HFF-Myc (cell line): ENCODE data around the gene PTGFR.
A peak's percentile ranks its signal among the peaks of the same experiment; 100 is the strongest.

Source experiments
- DNase-seq: peaks from one replicate; pipeline ENCODE4 v3.0.0-alpha.2; 2011; ENCODE audit warnings: low read depth; ENCODE audit errors: extremely low read depth
- H3K4me3 ChIP-seq: replicated peaks from 2 replicates; pipeline ENCODE4 v1.5.1; 2011; ENCODE audit warnings: low read depth, mild to moderate bottlenecking, control low read depth, low read length
- TF ChIP-seq, protein P1 (sequence below): IDR thresholded peaks from 2 replicates; pipeline ENCODE4 v1.5.1; 2012; ENCODE audit warnings: mild to moderate bottlenecking, low read depth, low read length, control low read depth; ENCODE audit errors: missing control alignments

The PTGFR gene

DNA sequence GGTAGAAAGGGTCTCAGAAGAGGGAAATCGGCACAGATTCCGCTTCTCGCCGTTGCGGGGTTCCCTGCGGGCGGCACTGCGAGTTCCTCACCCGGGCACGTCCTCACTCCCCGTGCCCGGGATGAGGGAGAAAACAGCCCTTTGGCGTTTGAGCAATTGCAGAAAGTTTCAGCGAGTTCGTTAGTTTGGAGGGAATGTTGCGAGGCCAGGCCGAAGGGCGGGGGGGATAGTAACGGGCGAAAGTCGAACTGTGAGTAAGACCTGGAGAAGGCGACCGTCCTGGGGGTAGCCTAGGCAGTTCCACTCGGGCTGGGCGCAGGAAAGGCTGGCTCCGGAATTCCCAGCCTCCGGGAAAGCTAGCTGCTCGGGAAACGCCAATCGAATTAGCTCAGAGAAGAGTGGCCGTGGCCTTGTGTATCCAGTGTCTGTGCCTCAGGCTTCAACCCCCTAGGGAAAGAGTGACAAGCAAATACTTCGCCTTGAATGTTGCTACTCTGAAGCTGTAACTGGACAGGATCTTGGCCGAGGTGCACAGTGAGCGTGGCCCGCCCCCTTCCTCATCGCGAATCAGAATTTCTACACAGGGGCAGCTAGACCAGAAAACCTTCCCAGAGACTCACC lies 787 bp downstream of the PTGFR start:
- TF ChIP-seq, protein P1, sequence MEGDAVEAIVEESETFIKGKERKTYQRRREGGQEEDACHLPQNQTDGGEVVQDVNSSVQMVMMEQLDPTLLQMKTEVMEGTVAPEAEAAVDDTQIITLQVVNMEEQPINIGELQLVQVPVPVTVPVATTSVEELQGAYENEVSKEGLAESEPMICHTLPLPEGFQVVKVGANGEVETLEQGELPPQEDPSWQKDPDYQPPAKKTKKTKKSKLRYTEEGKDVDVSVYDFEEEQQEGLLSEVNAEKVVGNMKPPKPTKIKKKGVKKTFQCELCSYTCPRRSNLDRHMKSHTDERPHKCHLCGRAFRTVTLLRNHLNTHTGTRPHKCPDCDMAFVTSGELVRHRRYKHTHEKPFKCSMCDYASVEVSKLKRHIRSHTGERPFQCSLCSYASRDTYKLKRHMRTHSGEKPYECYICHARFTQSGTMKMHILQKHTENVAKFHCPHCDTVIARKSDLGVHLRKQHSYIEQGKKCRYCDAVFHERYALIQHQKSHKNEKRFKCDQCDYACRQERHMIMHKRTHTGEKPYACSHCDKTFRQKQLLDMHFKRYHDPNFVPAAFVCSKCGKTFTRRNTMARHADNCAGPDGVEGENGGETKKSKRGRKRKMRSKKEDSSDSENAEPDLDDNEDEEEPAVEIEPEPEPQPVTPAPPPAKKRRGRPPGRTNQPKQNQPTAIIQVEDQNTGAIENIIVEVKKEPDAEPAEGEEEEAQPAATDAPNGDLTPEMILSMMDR: no peak
- no peak for DNase-seq
- H3K4me3 ChIP-seq: peak overlapping the region; percentile 63

DNA sequence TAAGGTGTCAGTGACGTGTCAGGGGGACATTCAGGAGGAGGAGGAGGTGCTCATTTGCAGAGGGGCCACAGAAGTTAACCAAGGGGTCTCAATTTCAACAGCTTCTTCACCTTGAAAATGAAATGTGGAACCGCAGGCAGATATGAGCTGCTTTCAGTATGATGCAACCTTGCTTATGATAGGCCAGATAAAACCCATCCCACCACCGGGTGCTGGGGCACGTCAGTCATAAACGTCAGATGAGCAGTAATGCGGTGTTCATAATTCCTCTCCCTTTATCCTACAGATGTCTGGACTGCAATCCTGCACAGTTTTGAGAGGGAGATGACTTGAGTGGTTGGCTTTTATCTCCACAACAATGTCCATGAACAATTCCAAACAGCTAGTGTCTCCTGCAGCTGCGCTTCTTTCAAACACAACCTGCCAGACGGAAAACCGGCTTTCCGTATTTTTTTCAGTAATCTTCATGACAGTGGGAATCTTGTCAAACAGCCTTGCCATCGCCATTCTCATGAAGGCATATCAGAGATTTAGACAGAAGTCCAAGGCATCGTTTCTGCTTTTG lies 1.7 kb downstream of the PTGFR start:
- no peak overlapping the region for H3K4me3 ChIP-seq
- TF ChIP-seq, protein P1: no peak
- no peak for DNase-seq

DNA sequence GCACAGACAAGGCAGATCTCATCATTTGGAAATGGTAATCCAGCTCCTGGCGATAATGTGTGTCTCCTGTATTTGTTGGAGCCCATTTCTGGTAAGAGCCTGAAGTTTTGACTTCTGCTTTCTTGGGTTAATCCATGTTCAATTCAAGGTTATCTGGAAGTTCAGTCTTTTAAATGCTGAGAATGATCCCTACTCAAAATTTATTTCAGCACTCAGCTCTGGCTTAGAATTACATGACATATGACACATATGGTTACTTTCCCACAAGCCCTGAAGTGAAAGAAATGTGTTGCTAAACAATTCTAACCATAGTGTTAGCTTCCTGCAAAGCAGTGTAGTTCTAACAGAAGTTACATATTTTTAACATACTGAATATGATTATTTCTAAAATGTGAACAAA lies 2.7 kb downstream of the PTGFR start:
- H3K4me3 ChIP-seq: no peak overlapping the region
- TF ChIP-seq, protein P1: no peak

DNA sequence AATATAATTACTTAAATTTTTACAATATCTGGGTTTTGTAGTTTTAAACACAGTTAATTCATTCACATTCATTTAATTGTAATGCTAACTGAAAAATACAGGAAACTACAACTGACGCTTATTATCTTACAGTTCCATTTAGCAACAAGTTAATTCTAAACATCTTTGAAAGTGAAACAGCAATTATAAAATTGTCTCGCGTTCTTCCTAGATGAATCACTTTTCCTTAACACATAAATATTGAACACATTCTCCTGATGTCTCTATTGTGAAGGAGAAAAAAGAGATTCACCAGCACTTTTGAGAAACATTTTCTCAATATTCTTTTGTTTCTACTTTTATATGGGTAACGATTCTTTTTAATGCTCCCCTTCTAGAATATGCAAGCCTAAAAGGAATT lies 6.4 kb downstream of the PTGFR start:
- H3K4me3 ChIP-seq: no peak overlapping the region
- DNase-seq: no peak
- TF ChIP-seq, protein P1: no peak

More for the DNA sequence above, 2.7 kb downstream of the PTGFR start:
- DNase-seq: no peak

DNA sequence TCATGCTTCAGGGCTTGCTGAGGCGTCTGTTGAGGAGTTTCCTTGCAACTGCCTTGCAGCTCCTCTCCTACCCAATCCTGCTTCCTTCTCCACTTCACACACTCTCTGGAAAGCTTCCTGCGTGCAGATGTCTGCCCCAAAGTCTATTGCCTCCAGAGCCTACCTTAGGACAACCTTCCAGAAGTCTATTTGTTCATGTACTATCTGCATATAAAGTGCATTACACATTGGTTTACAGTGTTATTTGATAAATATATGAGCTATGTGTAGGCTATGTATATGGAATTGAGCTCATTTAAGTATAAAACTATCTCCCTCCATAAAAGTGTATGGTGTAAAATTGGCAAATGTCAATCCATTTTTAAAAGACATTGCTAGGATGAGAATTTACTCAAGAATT lies 9.8 kb downstream of the PTGFR start:
- no peak overlapping the region for H3K4me3 ChIP-seq
- DNase-seq: no peak
- TF ChIP-seq, protein P1: no peak

DNA sequence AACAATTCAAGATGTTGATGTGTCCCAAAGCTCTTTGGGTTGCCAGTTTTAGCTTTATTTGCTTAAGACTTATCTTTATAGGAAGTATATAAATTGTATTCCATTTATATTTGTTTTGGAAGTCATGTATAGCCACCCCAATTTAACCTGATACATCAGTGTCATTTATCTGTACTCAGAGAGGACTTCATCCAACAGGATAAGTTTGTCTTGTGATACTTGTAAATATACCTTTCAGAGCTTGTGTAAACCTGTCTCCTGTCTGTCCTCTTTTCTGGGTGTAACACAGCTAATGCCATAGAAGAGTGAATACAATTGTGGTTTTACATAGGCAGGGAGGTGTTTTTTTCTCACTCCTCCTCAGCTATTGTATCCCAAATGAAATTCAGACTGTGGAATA lies 10.4 kb downstream of the PTGFR start:
- H3K4me3 ChIP-seq: no peak overlapping the region
- TF ChIP-seq, protein P1: no peak
- no peak for DNase-seq

DNA sequence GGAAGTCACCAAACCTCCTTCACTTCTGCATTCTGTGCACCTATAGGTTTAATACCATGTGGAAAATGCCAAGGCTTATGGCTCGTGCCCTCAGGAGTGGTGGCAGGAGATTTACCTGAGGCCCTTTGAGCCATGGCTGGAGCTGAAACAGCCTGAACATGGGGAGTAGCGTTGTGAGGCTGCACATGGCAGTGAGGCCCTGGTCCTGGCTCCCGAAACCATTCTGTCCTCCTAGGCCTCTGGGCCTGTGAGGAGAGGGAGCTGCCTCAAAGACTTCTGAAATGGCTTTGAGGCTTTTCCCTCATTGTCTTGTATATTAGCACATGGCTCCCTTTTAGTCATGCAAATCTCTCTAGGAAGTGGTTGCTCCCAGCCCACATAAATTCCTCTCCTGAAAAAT lies 20.6 kb downstream of the PTGFR start:
- DNase-seq: no peak
- H3K4me3 ChIP-seq: no peak overlapping the region
- TF ChIP-seq, protein P1: no peak
